Smooth muscle cell (in vitro differentiated cells): ENCODE results near the gene MVB12B. TPM values are rescaled to one million over a fixed set of nuclear protein-coding genes. Genes with fewer than 3 reads are reported as not detected.

Experiments
- DNase-seq: peaks from one replicate; lab custom pipeline; 2025; ENCODE audit not compliant: unreplicated experiment; lab: John Stamatoyannopoulos, UW
- H2AFZ ChIP-seq: fragments of 200-600 bp; sonication (generic); 2 replicates; pipeline ENCODE4 v1.6.0; 2016; ENCODE audit warnings: antibody characterized with exemption, low read depth, mild to moderate bottlenecking
- H3F3A ChIP-seq: fragments of 200-600 bp; sonication (generic); 2 replicates; pipeline ENCODE4 v1.6.0; 2017; ENCODE audit warnings: antibody characterized with exemption, low read depth
- H3K27ac ChIP-seq: fragments of 200-600 bp; sonication (generic); 2 replicates; pipeline ENCODE4 v1.5.1; 2016; ENCODE audit warnings: low read depth, mild to moderate bottlenecking
- H3K27me3 ChIP-seq: fragments of 200-600 bp; sonication (generic); 2 replicates; pipeline ENCODE4 v1.6.1; 2016; ENCODE audit warnings: low read depth, mild to moderate bottlenecking
- H3K36me3 ChIP-seq: fragments of 200-600 bp; sonication (generic); 2 replicates; pipeline ENCODE4 v1.5.1; 2016; ENCODE audit warnings: low read depth
- H3K4me1 ChIP-seq: fragments of 200-600 bp; sonication (generic); 2 replicates; pipeline ENCODE4 v1.5.1; 2016; ENCODE audit warnings: low read depth
- H3K4me2 ChIP-seq: fragments of 200-600 bp; sonication (generic); 2 replicates; pipeline ENCODE4 v1.6.0; 2016; ENCODE audit warnings: mild to moderate bottlenecking
- H3K4me3 ChIP-seq: fragments of 200-600 bp; sonication (generic); 2 replicates; pipeline ENCODE4 v1.5.1; 2016; ENCODE audit warnings: mild to moderate bottlenecking
- H3K79me2 ChIP-seq: fragments of 200-600 bp; sonication (generic); 2 replicates; pipeline ENCODE4 v1.6.0; 2016; ENCODE audit warnings: low read depth, mild to moderate bottlenecking
- H3K9ac ChIP-seq: fragments of 200-600 bp; sonication (generic); 2 replicates; pipeline ENCODE4 v1.6.0; 2016; ENCODE audit warnings: low read depth
- H3K9me3 ChIP-seq: fragments of 200-600 bp; sonication (generic); replicated peaks from 2 replicates; pipeline ENCODE4 v1.5.1; 2016; ENCODE audit warnings: low read depth
- H4K20me1 ChIP-seq: fragments of 200-600 bp; sonication (generic); 2 replicates; pipeline ENCODE4 v1.6.0; 2016; ENCODE audit warnings: low read depth
- CTCF ChIP-seq: fragments of 200-600 bp; sonication (generic); IDR thresholded peaks from 2 replicates; pipeline ENCODE4 v1.5.1; 2017; ENCODE audit warnings: borderline replicate concordance, mild to moderate bottlenecking, antibody characterized with exemption; ENCODE audit not compliant: insufficient read depth, poor library complexity, severe bottlenecking
- WGBS: methylation state at CpG from one replicate; pipeline ENCODE4 v1.1.7; 2016; ENCODE audit warnings: low lambda C conversion rate; 5-methylcytosine and 5-hydroxymethylcytosine counted together
- polyA plus RNA-seq: library from polyadenylated mRNA; unstranded; fragments of >200 nt; fragmentation: Nextera tagmentation; extraction: Ambion mirVana; gene quantifications from 2 replicates; pipeline ENCODE4 v1.2.1, GENCODE V29; 2016
- total RNA-seq: library from RNA; depleted of rRNA; stranded (reverse); fragments of >200 nt; gene quantifications from 2 replicates; pipeline ENCODE4 v1.2.3, GENCODE V29; 2014

MVB12B gene
- total and polyA plus RNA-seq, 2 experiments from 2014 or later = 4.3 to 5.4 TPM

GRCh38 chr9:126303488-126303887, 23.1 kb upstream of the MVB12B start:
- H4K20me1 ChIP-seq = no peaks in the 10 kb centered on the region
- no peaks in the 10 kb centered on the region for H3K36me3 ChIP-seq
- no peak overlapping the region for H3K4me3 ChIP-seq
- H3K27me3 ChIP-seq = no peaks in the 10 kb centered on the region
- H3K79me2 ChIP-seq = no peaks in the 10 kb centered on the region
- no peak overlapping the region for H3K4me2 ChIP-seq
- no peak overlapping the region for H2AFZ ChIP-seq
- no peaks in the 10 kb centered on the region for H3K4me1 ChIP-seq
- H3K27ac ChIP-seq = no peak overlapping the region
- TF ChIP-seq CTCF = no peak
- 93% methylated on average over 3 of the region's 3 CpGs for WGBS
- no peak overlapping the region for H3K9ac ChIP-seq
- peaks cover 4% of the 10 kb centered on the region for H3F3A ChIP-seq
- no peaks in the 10 kb centered on the region for H3K9me3 ChIP-seq
- DNase-seq = no peak

- no peaks in the 10 kb centered on the region for H3K79me2 ChIP-seq
- DNase-seq = no peak
- 94% methylated on average over 8 of the region's 8 CpGs for WGBS
These were observed 22.2 kb upstream of the MVB12B start for GRCh38 chr9:126304207-126304970.

GRCh38 chr9:126304971-126305320, 21.7 kb upstream of the MVB12B start:
- H4K20me1 ChIP-seq = no peaks in the 10 kb centered on the region
- H3F3A ChIP-seq = peaks cover 4% of the 10 kb centered on the region
- no peak overlapping the region for H3K9ac ChIP-seq
- no peak overlapping the region for H2AFZ ChIP-seq
- H3K4me2 ChIP-seq = peak overlapping the region; percentile 68
- no peak for DNase-seq
- no peak for TF ChIP-seq CTCF
- no peaks in the 10 kb centered on the region for H3K4me1 ChIP-seq
- H3K27me3 ChIP-seq = no peaks in the 10 kb centered on the region
- WGBS = 30% methylated on average over 7 of the region's 7 CpGs
- H3K9me3 ChIP-seq = no peaks in the 10 kb centered on the region
- no peak overlapping the region for H3K4me3 ChIP-seq
- no peak overlapping the region for H3K27ac ChIP-seq
- no peaks in the 10 kb centered on the region for H3K36me3 ChIP-seq
- no peaks in the 10 kb centered on the region for H3K79me2 ChIP-seq

More at GRCh38 chr9:126304207-126304970, 22.2 kb upstream of the MVB12B start:
- no peaks in the 10 kb centered on the region for H4K20me1 ChIP-seq
- no peaks in the 10 kb centered on the region for H3K4me1 ChIP-seq
- no peak overlapping the region for H3K9ac ChIP-seq
- H3K27ac ChIP-seq = no peak overlapping the region
- H3K9me3 ChIP-seq = no peaks in the 10 kb centered on the region
- peaks cover 4% of the 10 kb centered on the region for H3F3A ChIP-seq
- H3K27me3 ChIP-seq = no peaks in the 10 kb centered on the region
- H3K4me3 ChIP-seq = no peak overlapping the region
- no peak for TF ChIP-seq CTCF
- H3K4me2 ChIP-seq = peak overlapping the region; percentile 68
- no peak overlapping the region for H2AFZ ChIP-seq
- H3K36me3 ChIP-seq = no peaks in the 10 kb centered on the region
